GM12801 (cell line): Measurements from ENCODE around the gene RNF214.

ENCODE experiments used
- CTCF ChIP-seq: IDR thresholded peaks from one replicate; pipeline ENCODE4 v1.5.1; 2011; ENCODE audit warnings: control low read depth; ENCODE audit not compliant: insufficient read length; ENCODE audit errors: extremely low read depth

Gene RNF214

GRCh38 chr11:117300283-117300663 lies 67.8 kb downstream of the RNF214 start:
- TF ChIP-seq CTCF, result no peak

GRCh38 chr11:117300773-117301172 lies 68.3 kb downstream of the RNF214 start:
- TF ChIP-seq CTCF, result no peak

GRCh38 chr11:117302228-117302627 lies 69.8 kb downstream of the RNF214 start:
- TF ChIP-seq CTCF, result no peak

- no peak for TF ChIP-seq CTCF
These were observed 70.6 kb downstream of the RNF214 start for GRCh38 chr11:117303101-117303500.

GRCh38 chr11:117303646-117304315 lies 71.3 kb downstream of the RNF214 start:
- TF ChIP-seq CTCF, result no peak

GRCh38 chr11:117305145-117305544 lies 72.7 kb downstream of the RNF214 start:
- no peak for TF ChIP-seq CTCF

GRCh38 chr11:117309310-117309709 lies 76.8 kb downstream of the RNF214 start:
- TF ChIP-seq CTCF, result no peak
